Measurements from ENCODE around the gene PHF21A. TPM values are rescaled to one million over a fixed set of nuclear protein-coding genes. Genes with fewer than 3 reads are reported as not detected.

PHF21A gene
- total RNA-seq, 2 experiments from 2014 or later: 59.5 to 66.2 TPM

- no peaks in the 10 kb centered on the region for H3K9me3 Mint-ChIP-seq
- H3K4me1 Mint-ChIP-seq (ENCODE audit: low read depth): peaks cover 30% of the 10 kb centered on the region
- no peak overlapping the region for H3K4me3 ChIP-seq (ENCODE audit: low read length)
- intact Hi-C loops (cut with DNase I, micrococcal nuclease): no loop called here
- H3K36me3 ChIP-seq (ENCODE audit: insufficient read depth, low read length): peaks cover 9% of the 10 kb centered on the region
- TF ChIP-seq CTCF (IDR thresholded peaks at IDR 0.05): no peak
- peak overlapping the region; percentile 33 for H3K27ac Mint-ChIP-seq
- peaks cover 56% of the 10 kb centered on the region for H3K4me1 ChIP-seq (ENCODE audit: insufficient read depth, low read length)
- H3K27ac ChIP-seq (ENCODE audit: low read depth in 1 of 2, low read length in 2 of 2): no peak overlapping the region
- peak overlapping the region; percentile 38 for H3K4me3 Mint-ChIP-seq
- CTCF ChIA-PET: no interaction called here
- no peak for ATAC-seq (ENCODE audit: poor library complexity)
- peak in 1 of 14 experiments; percentile 24 for DNase-seq
- peaks cover 13% of the 10 kb centered on the region for H3K36me3 Mint-ChIP-seq (ENCODE audit: low read depth)
- POLR2A ChIA-PET: interaction anchor here (2.0 kb wide), 1 partner anchor 10 kb away, joined by 11 read pairs; the partner anchor contains the start of gene PEX16
- H3K9me3 ChIP-seq (ENCODE audit: control insufficient read depth in 1 of 2, insufficient read depth in 1 of 2, low read length in 2 of 2): no peaks in the 10 kb centered on the region
- H3K27me3 Mint-ChIP-seq: peaks cover 9% of the 10 kb centered on the region
- peaks cover 0 to 4% of the 10 kb centered on the region in 2 experiments for H3K27me3 ChIP-seq (ENCODE audit: control insufficient read depth in 1 of 2, insufficient read depth in 2 of 2, low read length in 2 of 2)
Observed at GRCh38 chr11:45927684-45928413, 193.4 kb downstream of the PHF21A start.

- H3K27me3 Mint-ChIP-seq: peaks cover 9% of the 10 kb centered on the region
- ATAC-seq (ENCODE audit: poor library complexity): no peak
- no peaks in the 10 kb centered on the region for H3K9me3 Mint-ChIP-seq
- H3K27ac Mint-ChIP-seq: peak overlapping the region; percentile 33
- peaks cover 13% of the 10 kb centered on the region for H3K36me3 Mint-ChIP-seq (ENCODE audit: low read depth)
- TF ChIP-seq CTCF (IDR thresholded peaks at IDR 0.05): no peak
- Histone ChIP-seq H3K27me3 (ENCODE audit: control insufficient read depth in 1 of 2, insufficient read depth in 2 of 2, low read length in 2 of 2) (peaks cover 0 to 4% of the 10 kb centered on the region in 2 experiments), H3K9me3 (ENCODE audit: control insufficient read depth in 1 of 2, insufficient read depth in 1 of 2, low read length in 2 of 2) (no peaks in the 10 kb centered on the region), H3K27ac (ENCODE audit: low read depth in 1 of 2, low read length in 2 of 2) (no peak overlapping the region), H3K36me3 (ENCODE audit: insufficient read depth, low read length) (peaks cover 8% of the 10 kb centered on the region), H3K4me1 (ENCODE audit: insufficient read depth, low read length) (peaks cover 56% of the 10 kb centered on the region), H3K4me3 (ENCODE audit: low read length) (no peak overlapping the region)
- H3K4me3 Mint-ChIP-seq: peak overlapping the region; percentile 38
- peaks cover 30% of the 10 kb centered on the region for H3K4me1 Mint-ChIP-seq (ENCODE audit: low read depth)
- intact Hi-C loops (cut with DNase I, micrococcal nuclease): no loop called here
- CTCF ChIA-PET: interaction anchor here (1.5 kb wide), 1 partner anchor 10 kb away, joined by 3 read pairs; the partner anchor contains the start of gene PEX16
- peak in 2 of 14 experiments; percentile 12 to 35 for DNase-seq
- POLR2A ChIA-PET: interaction anchor here (2.0 kb wide), 1 partner anchor 10 kb away, joined by 11 read pairs; the partner anchor contains the start of gene PEX16
Observed at GRCh38 chr11:45927332-45927683, 193.9 kb downstream of the PHF21A start.

- peaks cover 56% of the 10 kb centered on the region for H3K4me1 ChIP-seq (ENCODE audit: insufficient read depth, low read length)
- H3K4me3 Mint-ChIP-seq: no peak overlapping the region
- H3K4me1 Mint-ChIP-seq (ENCODE audit: low read depth): peaks cover 28% of the 10 kb centered on the region
- H3K9me3 ChIP-seq (ENCODE audit: control insufficient read depth in 1 of 2, insufficient read depth in 1 of 2, low read length in 2 of 2): peaks cover 0 to 3% of the 10 kb centered on the region in 2 experiments
- H3K36me3 Mint-ChIP-seq (ENCODE audit: low read depth): peaks cover 13% of the 10 kb centered on the region
- no peak overlapping the region for H3K27ac ChIP-seq (ENCODE audit: low read depth in 1 of 2, low read length in 2 of 2)
- ATAC-seq (ENCODE audit: poor library complexity) (no peak), DNase-seq (peak in 1 of 14 experiments; percentile 10)
- CTCF ChIA-PET: interaction anchor here (1.5 kb wide), 1 partner anchor 9 kb away, joined by 3 read pairs; the partner anchor contains the start of gene PEX16
- no peaks in the 10 kb centered on the region for H3K9me3 Mint-ChIP-seq
- H3K36me3 ChIP-seq (ENCODE audit: insufficient read depth, low read length): peaks cover 3% of the 10 kb centered on the region
- H3K27me3 Mint-ChIP-seq: peaks cover 9% of the 10 kb centered on the region
- POLR2A ChIA-PET: interaction anchor here (2.0 kb wide), 1 partner anchor 9 kb away, joined by 11 read pairs; the partner anchor contains the start of gene PEX16
- H3K27me3 ChIP-seq (ENCODE audit: control insufficient read depth in 1 of 2, insufficient read depth in 2 of 2, low read length in 2 of 2): peaks cover 4% of the 10 kb centered on the region in 2 experiments
- H3K27ac Mint-ChIP-seq: peak overlapping the region; percentile 33
- intact Hi-C loops (cut with DNase I, micrococcal nuclease): no loop called here
- TF ChIP-seq CTCF (IDR thresholded peaks at IDR 0.05): no peak
- no peak overlapping the region for H3K4me3 ChIP-seq (ENCODE audit: low read length)
Observed at GRCh38 chr11:45926536-45927331, 194.5 kb downstream of the PHF21A start.

Measured in CD4-positive, alpha-beta T cell (primary cell).